IMR-90 (cell line): ENCODE measurements around the gene S100A8. TPM values are rescaled to one million over a fixed set of nuclear protein-coding genes. Genes with fewer than 3 reads are reported as not detected.

Experiments used
- ATAC-seq: fragments of 200-7000 bp; cut with Tn5 transposase; 2 replicates; pipeline ENCODE4 v1.9.1; 2020; ENCODE audit warnings: low read depth, mild to moderate bottlenecking, moderate library complexity
- BruUV-seq: library from RNA; stranded (reverse); fragments of 400-500 nt; replicated peaks from 2 replicates; lab custom pipeline; 2021; lab: Mats Ljungman, UMichigan
- CTCF ChIA-PET: fragments of 300-600 bp; formaldehyde crosslinking; extraction: SDS; loops from one replicate; lab custom pipeline; 2021; ENCODE audit warnings: antibody characterized with exemption; lab: Yijun Ruan, JAX
- POLR2A ChIA-PET: fragments of 300-600 bp; sonication (Branson Sonifier 250); formaldehyde crosslinking; loops from one replicate; lab custom pipeline; 2022; ENCODE audit warnings: antibody characterized with exemption; ENCODE audit not compliant: unreplicated experiment; lab: Charles Lee
- DNase-seq: peaks from one replicate; pipeline ENCODE4 v3.0.0; 2013
- H2AFZ ChIP-seq: replicated peaks from 2 replicates; pipeline ENCODE3; 2013; ENCODE audit warnings: low read length, mild to moderate bottlenecking; ENCODE audit not compliant: poor library complexity
- H2AK5ac ChIP-seq: 2 replicates; pipeline ENCODE4 v1.6.1; 2013; ENCODE audit warnings: low read depth, low read length, inconsistent platforms
- H2AK9ac ChIP-seq: replicated peaks from 2 replicates; pipeline ENCODE3; 2013; ENCODE audit warnings: mild to moderate bottlenecking, low read depth, low read length, moderate library complexity; ENCODE audit not compliant: poor library complexity
- H2BK120ac ChIP-seq: 2 replicates; pipeline ENCODE4 v1.6.1; 2013; ENCODE audit warnings: low read depth, low read length, inconsistent platforms
- H2BK15ac ChIP-seq: 3 replicates; pipeline ENCODE4 v1.6.1; 2013; ENCODE audit warnings: low read depth, low read length, inconsistent platforms
- H2BK20ac ChIP-seq: 2 replicates; pipeline ENCODE4 v1.6.1; 2013; ENCODE audit warnings: low read depth, mild to moderate bottlenecking, inconsistent platforms, low read length, moderate library complexity
- H2BK5ac ChIP-seq: 2 replicates; pipeline ENCODE4 v1.6.1; 2013; ENCODE audit warnings: mild to moderate bottlenecking, low read depth, low read length, inconsistent platforms; ENCODE audit not compliant: poor library complexity, severe bottlenecking
- H3K14ac ChIP-seq: replicated peaks from 2 replicates; pipeline ENCODE4 v1.6.1; 2013; ENCODE audit warnings: low read depth, low read length, inconsistent platforms
- H3K18ac ChIP-seq: 2 replicates; pipeline ENCODE4 v1.6.1; 2013; ENCODE audit warnings: low read depth, low read length, control low read depth
- H3K23ac ChIP-seq: 2 replicates; pipeline ENCODE4 v1.6.1; 2013; ENCODE audit warnings: low read depth, low read length, inconsistent platforms
- H3K27ac ChIP-seq: 2 replicates; pipeline ENCODE4 v1.5.1; 2013; ENCODE audit warnings: mild to moderate bottlenecking, control low read depth, low read length; ENCODE audit not compliant: insufficient read depth
- H3K27me3 ChIP-seq: 2 replicates; pipeline ENCODE4 v1.6.1; 2013; ENCODE audit warnings: low read length; ENCODE audit not compliant: control insufficient read depth, insufficient read depth
- H3K36me3 ChIP-seq: 2 replicates; pipeline ENCODE4 v1.6.1; 2013; ENCODE audit warnings: low read length, mixed read lengths; ENCODE audit not compliant: control insufficient read depth, insufficient read depth
- H3K4ac ChIP-seq: 2 replicates; pipeline ENCODE4 v1.6.1; 2013; ENCODE audit warnings: low read depth, low read length, inconsistent platforms
- H3K4me1 ChIP-seq: 2 replicates; pipeline ENCODE4 v1.6.1; 2013; ENCODE audit warnings: low read length, mixed read lengths; ENCODE audit not compliant: control insufficient read depth, insufficient read depth
- H3K4me2 ChIP-seq: 2 replicates; pipeline ENCODE4 v1.6.1; 2013; ENCODE audit warnings: low read depth, mild to moderate bottlenecking, control low read depth, low read length, moderate library complexity
- H3K4me3 ChIP-seq: 2 replicates; pipeline ENCODE4 v1.5.1; 2013; ENCODE audit warnings: low read depth, mild to moderate bottlenecking, control low read depth, low read length, moderate library complexity; ENCODE audit not compliant: insufficient read depth
- H3K56ac ChIP-seq: 2 replicates; pipeline ENCODE4 v1.6.1; 2013; ENCODE audit warnings: low read length, inconsistent platforms; ENCODE audit not compliant: insufficient read depth; ENCODE audit errors: extremely low read depth
- H3K79me1 ChIP-seq, 2 experiments: 2 replicates each; pipeline ENCODE4 v1.6.1; 2013; ENCODE audit warnings: low read length in 2 of 2, inconsistent platforms in 1 of 2, low read depth in 1 of 2
- H3K9ac ChIP-seq: 2 replicates; pipeline ENCODE4 v1.6.1; 2013; ENCODE audit warnings: low read depth, low read length, control low read depth
- H3K9me1 ChIP-seq: 2 replicates; pipeline ENCODE4 v1.6.1; 2013; ENCODE audit warnings: low read length, inconsistent platforms; ENCODE audit not compliant: insufficient read depth
- H3K9me3 ChIP-seq: 2 replicates; pipeline ENCODE4 v1.6.1; 2013; ENCODE audit warnings: low read length; ENCODE audit not compliant: control insufficient read depth, insufficient read depth
- H4K20me1 ChIP-seq: 2 replicates; pipeline ENCODE4 v1.6.1; 2013; ENCODE audit warnings: low read length, inconsistent platforms; ENCODE audit not compliant: insufficient read depth
- H4K5ac ChIP-seq: 2 replicates; pipeline ENCODE4 v1.6.1; 2013; ENCODE audit warnings: mild to moderate bottlenecking, low read depth, low read length, control low read depth
- H4K8ac ChIP-seq, 2 experiments: 2 replicates each; pipeline ENCODE4 v1.6.1; 2013; ENCODE audit warnings: low read depth in 2 of 2, low read length in 2 of 2, control low read depth in 1 of 2, inconsistent platforms in 1 of 2
- H4K91ac ChIP-seq: 2 replicates; pipeline ENCODE4 v1.6.1; 2013; ENCODE audit warnings: low read depth, low read length, inconsistent platforms; ENCODE audit not compliant: insufficient read depth
- BHLHE40 ChIP-seq: fragments of 150-350 bp; IDR thresholded peaks from 2 replicates; pipeline ENCODE4 v1.6.1; 2016; ENCODE audit warnings: mild to moderate bottlenecking, low read depth, low read length
- CEBPB ChIP-seq: IDR thresholded peaks from 2 replicates; pipeline ENCODE4 v1.6.1; 2012; ENCODE audit warnings: low read depth, low read length, improper control_type of control experiment
- CHD1 ChIP-seq: IDR thresholded peaks from 2 replicates; pipeline ENCODE4 v1.6.1; 2012; ENCODE audit warnings: low read depth, low read length, improper control_type of control experiment
- ELK1 ChIP-seq: fragments of 150-350 bp; IDR thresholded peaks from 2 replicates; pipeline ENCODE4 v1.6.1; 2016; ENCODE audit warnings: low read depth, mild to moderate bottlenecking, low read length, moderate library complexity, borderline replicate concordance
- MAFK ChIP-seq: IDR thresholded peaks from 2 replicates; pipeline ENCODE4 v1.6.1; 2012; ENCODE audit warnings: low read depth, low read length, improper control_type of control experiment
- MAZ ChIP-seq: IDR thresholded peaks from 2 replicates; pipeline ENCODE4 v1.6.1; 2012; ENCODE audit warnings: low read depth, mild to moderate bottlenecking, low read length, improper control_type of control experiment, moderate library complexity, borderline replicate concordance
- MXI1 ChIP-seq: IDR thresholded peaks from 2 replicates; pipeline ENCODE4 v1.6.1; 2012; ENCODE audit warnings: low read depth, mild to moderate bottlenecking, low read length, moderate library complexity, borderline replicate concordance
- NFE2L2 ChIP-seq: fragments of 150-350 bp; IDR thresholded peaks from 2 replicates; pipeline ENCODE4 v1.6.1; 2016; ENCODE audit warnings: low read depth, mild to moderate bottlenecking, low read length
- POLR2A ChIP-seq: IDR thresholded peaks from 2 replicates; pipeline ENCODE4 v1.6.1; 2012; ENCODE audit warnings: mild to moderate bottlenecking, low read depth, low read length
- RCOR1 ChIP-seq: IDR thresholded peaks from 2 replicates; pipeline ENCODE4 v1.6.1; 2012; ENCODE audit warnings: mild to moderate bottlenecking, low read length, improper control_type of control experiment; ENCODE audit not compliant: insufficient replicate concordance
- WGBS, 2 experiments: methylation state at CpG; one replicate each; pipeline versions ENCODE4 v1.1.5 to v1.1.7; 2013; ENCODE audit warnings: missing lambda C conversion rate in 2 of 2; ENCODE audit not compliant: insufficient read length in 1 of 2; ENCODE audit errors: extremely low coverage in 2 of 2; 5-methylcytosine and 5-hydroxymethylcytosine counted together
- dilution Hi-C: fragments of 300-500 bp; cut with HindIII; formaldehyde crosslinking; loops from one replicate; pipeline ENCODE4 v1.14.3; 2018; ENCODE audit warnings: low sequenced_read_pairs; ENCODE audit not compliant: unreplicated experiment
- in situ Hi-C: fragments of 300-500 bp; cut with MboI; formaldehyde crosslinking; loops from 3 replicates; pipeline ENCODE4 v1.14.3; 2019; ENCODE audit warnings: low sequenced_read_pairs, inconsistent platforms, mixed read lengths
- intact Hi-C: fragments of 100-400 bp; cut with micrococcal nuclease; formaldehyde crosslinking; loops from 2 replicates; pipeline ENCODE4 v1.10.0; 2022
- polyA plus RNA-seq, 3 experiments: library from polyadenylated mRNA; depleted of rRNA; stranded (reverse); fragments of >200 nt; gene quantifications; 2 replicates each; pipeline ENCODE4 v1.2.3, GENCODE V29; 2012; ENCODE audit warnings: low replicate concordance in 1 of 3
- total RNA-seq: library from RNA; depleted of rRNA; stranded (reverse); fragments of >200 nt; gene quantifications from 2 replicates; pipeline ENCODE4 v1.2.3, GENCODE V29; 2012

S100A8 gene
- total and polyA plus RNA-seq, 2 of the 4 experiments (the other 2 are of a cell fraction), result not detected

- ChIA-PET POLR2A (no interaction called here), CTCF (no interaction called here)
- Histone ChIP-seq H3K27ac (no peak overlapping the region), H3K36me3 (no peaks in the 10 kb centered on the region), H3K9me1 (no peaks in the 10 kb centered on the region), H2BK15ac (no peak overlapping the region), H3K4me3 (no peak overlapping the region), H2AFZ (no peak overlapping the region), H3K23ac (no peak overlapping the region), H3K4me2 (no peak overlapping the region), H4K20me1 (no peaks in the 10 kb centered on the region), H4K8ac (no peak overlapping the region), H3K14ac (no peak overlapping the region), H3K9me3 (no peaks in the 10 kb centered on the region), H2BK120ac (no peak overlapping the region), H4K91ac (no peak overlapping the region), H3K79me1 (no peaks in the 10 kb centered on the region), H2AK5ac (no peak overlapping the region), H4K5ac (no peak overlapping the region), H3K56ac (no peak overlapping the region), H2BK5ac (no peak overlapping the region), H3K4me1 (no peaks in the 10 kb centered on the region), H3K27me3 (peaks cover 12% of the 10 kb centered on the region; the same call in 1 of the 2 replicates), H3K18ac (no peak overlapping the region), H2BK20ac (no peak overlapping the region), H3K9ac (no peak overlapping the region), H2AK9ac (no peak overlapping the region), H3K4ac (no peak overlapping the region)
- in situ Hi-C loops, result no loop called here
- TF ChIP-seq CHD1, result no peak
- TF ChIP-seq RCOR1, result no peak
- no peak for TF ChIP-seq NFE2L2
- no peak for TF ChIP-seq CEBPB
- TF ChIP-seq MAZ, result no peak
- no peak for TF ChIP-seq POLR2A
- no peak for TF ChIP-seq ELK1
- TF ChIP-seq MAFK, result no peak
- TF ChIP-seq BHLHE40, result no peak
- TF ChIP-seq MXI1, result no peak
- no CpG with 5 or more reads among the region's 3 CpGs for WGBS, 2 experiments
- DNase-seq (no peak), ATAC-seq (no peak)
- no TSS peak for BruUV-seq
- dilution Hi-C loops, result no loop called here
- intact Hi-C loops, result no loop called here
These were observed 32.2 kb downstream of the S100A8 start for GRCh38 chr1:153358691-153358975.
